ENCODE results near the gene SOX13.
"Not testable (repeated sequence)": the region's sequence is repeated elsewhere in the genome, so short reads cannot be mapped to it uniquely, and the experiment has no call there.

The SOX13 gene

DNA sequence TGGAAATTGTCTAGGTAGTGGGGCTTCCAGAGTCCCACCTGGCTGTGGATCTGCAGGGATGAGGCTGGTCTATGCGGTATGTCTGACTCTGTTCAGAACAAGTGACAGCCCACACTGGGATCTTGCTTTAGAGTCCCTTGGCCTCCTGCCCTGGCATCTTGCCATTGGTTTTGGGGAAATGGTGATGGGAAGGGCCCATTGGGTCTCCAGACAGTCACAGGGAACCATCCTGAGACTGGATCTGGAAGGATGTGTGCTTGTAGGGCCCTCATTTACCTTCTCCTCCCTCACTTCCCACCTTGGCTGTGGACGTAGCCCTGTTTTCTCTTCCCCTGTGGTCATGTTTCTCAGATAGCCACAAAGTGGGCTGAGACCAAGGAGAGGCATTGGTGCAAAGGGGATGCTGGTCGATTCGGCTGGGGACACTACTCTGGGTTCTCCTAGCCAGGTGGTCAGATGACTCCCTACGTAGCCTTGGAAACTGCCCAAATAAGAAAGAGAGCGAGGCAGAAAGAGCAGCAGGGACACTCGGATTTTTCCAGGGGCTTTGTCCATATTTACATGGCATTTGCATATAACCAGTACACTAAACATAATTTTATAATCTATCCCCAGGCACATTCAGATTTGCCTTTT is 15.1 kb downstream of the SOX13 start:
- no peak for DNase-seq (ENCODE audit: low read depth)

DNA sequence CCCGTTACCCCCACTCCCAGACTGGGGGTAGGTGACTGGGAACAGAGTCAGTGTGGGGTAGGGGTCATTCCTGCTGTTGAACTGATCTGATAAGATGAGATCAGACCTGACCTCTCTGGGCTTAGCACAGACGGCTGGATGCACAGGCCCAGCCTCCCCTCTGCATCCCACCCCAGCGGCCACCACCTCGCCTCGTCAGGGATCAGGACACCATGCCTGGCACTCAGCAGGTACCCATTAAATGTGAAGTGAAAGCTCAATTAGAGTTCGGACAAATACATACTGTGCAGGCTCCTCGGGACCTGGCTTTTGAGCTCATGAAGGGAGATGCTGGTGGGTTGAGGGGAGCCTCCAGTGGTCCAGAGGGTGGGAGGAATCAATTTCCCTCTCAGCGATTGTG is 15.7 kb downstream of the SOX13 start:
- no peak for DNase-seq (ENCODE audit: low read depth)

DNA sequence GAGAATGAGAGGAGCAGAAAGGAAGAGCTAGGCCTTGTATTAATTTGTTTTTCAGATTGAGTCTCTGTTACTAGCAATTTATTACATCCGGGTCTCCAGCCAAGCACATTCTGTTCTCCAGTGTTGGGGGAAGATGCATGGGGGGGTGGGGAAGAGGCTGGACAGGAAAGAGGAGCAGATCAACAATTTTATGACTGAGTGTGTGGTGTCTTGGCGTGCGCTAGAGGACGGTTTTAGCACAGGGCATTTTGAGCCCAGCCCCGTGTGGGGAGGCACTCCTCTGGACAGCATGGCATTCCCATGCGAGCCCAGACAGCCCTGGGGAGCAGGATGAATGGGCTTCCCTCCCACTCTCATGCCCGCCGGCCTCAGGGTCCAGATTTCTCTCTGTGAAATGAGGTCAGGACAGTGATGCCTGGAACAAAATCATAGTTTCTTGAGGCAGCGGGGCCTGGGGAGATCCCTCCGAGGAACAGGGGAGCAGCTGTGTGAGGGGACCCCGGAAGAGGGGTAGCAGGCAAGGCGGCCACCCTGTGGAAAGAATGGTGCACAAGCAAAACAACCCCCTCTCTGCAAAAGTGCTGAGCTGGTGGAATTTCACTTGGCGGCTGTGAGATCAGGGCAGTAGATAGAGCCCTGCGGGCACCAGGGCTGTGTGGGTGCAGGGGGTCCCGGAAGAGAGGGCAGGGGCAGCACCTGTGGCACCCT is 16.3 kb downstream of the SOX13 start:
- no peak for DNase-seq (ENCODE audit: low read depth)

DNA sequence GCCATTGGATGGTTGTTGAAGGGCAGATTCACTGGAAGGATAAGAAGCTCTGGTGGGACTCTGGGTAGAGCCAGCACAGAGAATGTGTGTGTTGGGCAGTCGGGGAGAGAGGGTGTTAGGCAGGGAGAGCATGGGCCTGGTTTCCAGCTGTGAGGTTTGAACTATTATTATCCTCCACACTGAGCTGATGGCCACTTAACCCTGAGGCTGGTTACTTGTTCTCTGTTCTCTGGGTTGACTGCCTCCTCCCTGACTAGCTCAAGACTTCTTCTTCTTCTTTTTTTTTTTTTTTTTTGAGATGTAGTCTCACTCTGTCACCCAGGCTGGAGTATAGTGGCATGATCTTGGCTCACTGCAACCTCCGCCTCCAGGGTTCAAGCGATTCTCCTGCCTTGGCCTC is 17.2 kb downstream of the SOX13 start:
- DNase-seq (ENCODE audit: low read depth), result not testable (repeated sequence)

DNA sequence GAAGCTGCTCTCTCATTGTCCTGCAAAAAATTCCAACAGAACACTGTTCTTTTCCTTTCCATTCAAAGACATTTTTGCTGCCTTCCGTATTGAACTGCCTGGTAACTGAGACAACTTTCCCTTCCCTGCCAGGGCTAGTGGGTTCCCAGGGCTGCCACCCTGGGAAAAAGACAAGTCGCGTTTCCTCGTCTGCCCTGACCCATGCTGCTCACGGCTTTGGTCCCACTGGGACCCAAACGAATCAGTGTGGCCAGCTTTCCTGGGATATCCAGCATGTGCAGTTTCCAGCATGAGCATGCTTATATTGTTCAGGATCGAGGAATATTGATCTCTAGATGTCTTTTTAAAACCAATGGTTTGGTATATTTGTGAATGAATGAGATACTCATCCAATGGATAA is 18.2 kb downstream of the SOX13 start:
- DNase-seq (ENCODE audit: low read depth), result no peak

DNA sequence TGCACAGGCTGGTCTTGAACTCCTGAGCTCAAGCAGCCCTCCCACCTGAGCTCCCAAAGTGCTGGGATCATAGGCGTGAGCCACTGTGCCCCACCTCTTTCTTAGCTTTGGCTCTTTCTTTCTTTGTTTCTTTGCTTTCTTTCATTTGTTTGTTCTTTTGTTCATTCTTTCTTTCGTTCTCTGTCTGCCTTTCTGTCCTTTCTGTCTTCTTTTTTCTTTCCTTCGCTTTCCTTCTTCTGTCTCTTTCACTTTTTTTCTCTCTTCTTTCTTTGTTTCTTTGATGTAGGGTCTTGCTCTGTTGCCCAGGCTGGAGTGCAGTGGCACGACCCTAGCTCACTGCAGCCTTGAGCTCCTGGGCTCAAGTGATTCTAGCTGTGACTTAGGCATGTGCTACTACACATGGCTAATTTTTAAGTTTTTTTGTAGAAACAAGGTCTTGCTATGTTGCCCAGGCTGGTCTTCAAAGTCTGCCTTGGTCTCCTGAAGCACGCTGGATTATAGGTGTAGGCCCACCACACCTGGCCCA is 18.9 kb downstream of the SOX13 start:
- DNase-seq (ENCODE audit: low read depth), result no peak

DNA sequence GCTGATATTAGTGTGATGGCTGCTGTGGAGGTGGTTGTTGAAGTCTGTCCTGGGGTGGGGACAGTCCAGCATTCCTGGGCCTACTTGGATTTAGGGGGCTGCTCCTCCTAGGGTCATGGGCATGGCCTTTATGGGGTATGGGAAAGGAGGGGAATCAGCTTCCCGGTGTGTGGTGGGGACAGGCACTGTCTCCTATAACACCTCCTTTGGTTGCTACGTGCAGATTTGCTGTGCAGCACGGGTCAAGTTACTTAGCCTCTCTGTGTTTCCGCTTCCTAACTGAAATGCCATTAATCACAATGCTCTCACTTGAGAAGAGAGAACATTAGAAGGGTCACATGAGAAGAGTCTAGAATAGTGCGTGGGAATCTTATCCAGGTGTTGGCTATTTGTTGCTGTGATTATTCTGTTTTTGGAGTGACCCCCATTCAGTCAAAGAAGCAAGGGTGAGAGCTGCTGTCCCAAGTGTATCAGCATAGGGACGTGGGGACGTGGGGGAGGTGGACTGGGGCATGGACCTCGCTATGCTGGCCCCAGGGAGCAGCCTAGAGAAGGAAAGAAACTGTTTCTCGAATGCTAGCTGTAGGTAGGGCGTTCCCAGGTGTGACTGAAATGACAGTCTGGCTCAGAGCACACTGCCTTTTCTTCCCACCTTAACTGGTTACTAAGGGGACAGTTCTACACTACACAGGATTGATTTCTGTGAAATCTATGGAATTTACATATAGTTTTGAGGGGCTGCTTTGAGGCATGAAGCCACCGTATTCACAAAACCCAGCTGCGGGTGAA is 19.9 kb downstream of the SOX13 start:
- no peak for DNase-seq (ENCODE audit: low read depth)

DNA sequence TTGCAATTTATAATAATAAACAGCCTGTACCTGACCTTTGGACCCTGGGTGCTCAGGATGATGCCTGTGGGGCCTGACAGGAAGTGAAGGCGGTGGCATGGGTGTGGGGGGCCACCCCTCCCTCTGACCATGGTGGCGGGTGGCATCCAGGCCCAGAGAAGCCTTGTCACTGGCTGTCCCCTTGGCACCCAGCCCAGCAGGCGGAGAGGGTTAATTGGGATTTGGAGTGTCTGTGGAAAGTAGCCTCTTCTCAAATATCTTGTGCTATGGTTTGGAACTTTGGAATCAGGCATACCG is 20.5 kb downstream of the SOX13 start:
- DNase-seq (ENCODE audit: low read depth), result no peak

DNA sequence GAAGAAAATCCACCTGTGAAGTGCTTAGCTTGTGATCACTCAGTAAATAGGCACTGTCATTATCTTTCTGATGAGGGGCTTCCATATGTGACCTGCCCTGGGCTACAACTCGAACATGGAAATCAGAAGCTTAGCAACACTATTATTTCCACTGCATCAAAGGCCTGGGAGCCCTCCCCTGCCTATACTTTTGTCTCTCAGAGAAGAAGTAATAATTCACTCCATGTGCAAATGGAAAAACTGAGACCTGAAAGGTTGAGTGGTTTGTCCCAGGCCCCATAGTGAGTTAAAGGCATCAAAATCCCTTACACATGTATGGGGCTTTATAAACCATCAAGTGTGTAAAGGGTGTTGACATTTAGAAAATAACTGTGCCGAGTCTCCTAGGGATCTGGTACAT is 20.9 kb downstream of the SOX13 start:
- DNase-seq (ENCODE audit: low read depth), result no peak

DNA sequence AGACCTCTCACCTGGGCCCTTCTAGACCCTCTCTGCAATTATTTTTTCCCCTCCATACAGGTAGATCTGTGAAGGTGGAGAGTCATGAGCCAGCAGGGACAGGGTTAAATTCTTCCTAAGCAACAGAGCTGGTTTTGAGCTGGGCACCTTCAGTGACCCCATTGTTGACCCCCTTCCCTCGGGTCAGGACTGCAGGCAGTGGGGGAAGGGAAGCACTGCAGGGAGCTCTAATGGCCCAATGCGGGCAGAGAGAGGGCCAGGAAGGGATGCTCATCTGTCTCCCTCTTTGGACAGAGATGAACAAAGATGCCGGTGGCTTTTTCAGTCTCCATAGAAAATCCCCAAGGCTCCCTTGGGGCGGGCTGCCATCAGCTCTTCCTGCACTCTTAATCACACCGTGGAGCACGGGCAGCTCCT is 21.4 kb downstream of the SOX13 start:
- DNase-seq (ENCODE audit: low read depth), result no peak

DNA sequence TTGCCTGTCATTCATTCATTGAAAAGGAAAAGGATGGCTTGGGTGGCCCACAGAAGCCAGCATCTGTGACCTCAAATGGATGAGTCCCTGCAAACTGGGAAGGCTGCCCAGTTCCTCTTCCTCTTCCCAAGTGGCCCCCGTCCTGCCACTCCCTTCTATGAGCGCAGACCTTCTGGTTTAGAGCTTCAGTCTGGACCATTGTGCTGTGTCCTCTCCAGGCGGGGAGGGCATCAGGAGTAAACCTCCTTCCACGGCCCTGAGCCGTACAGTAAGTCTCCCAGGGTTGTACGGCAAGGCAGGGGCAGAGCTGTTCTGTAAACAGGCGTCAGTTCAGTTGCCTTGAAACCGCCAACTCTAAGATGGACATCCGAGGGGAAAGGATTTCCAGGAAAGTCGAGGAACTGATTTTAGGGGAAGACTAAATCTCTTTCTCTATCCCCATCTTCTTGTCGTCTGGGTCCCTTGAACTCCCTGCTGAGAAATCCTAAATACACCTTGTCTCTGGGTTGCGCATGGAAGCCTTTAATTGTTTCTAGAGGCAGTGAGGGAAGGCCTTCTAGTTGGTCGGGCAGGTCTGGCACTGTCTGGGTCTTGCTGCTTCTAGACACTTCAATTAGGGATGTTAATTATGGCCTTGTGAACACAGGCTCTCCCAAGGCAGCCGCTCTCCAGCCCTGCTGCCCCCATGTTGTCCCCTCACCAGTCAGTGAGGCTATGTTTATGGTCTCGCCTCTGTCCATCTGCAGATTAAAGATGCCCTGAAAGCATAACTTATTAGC is 22.1 kb downstream of the SOX13 start:
- DNase-seq (ENCODE audit: low read depth), result no peak

DNA sequence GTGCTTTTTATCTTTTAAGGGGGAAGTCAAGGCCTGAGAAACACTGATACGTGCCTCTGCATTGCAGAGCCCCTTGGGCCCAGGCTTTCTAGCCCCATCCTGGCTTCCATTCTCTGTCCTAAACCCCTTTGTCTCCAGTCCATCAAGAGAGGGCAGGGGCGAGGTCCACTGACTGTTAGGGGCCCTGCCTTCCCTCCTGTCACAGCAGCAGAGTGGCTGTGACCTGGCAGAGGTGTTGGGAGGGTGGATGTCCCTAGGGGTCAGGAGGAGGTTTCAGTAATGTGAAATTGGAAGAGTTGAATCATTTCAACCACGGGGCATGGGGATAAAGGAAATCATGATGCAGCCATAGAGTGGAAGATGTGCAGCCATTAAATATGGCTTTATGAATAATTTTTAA is 24.0 kb downstream of the SOX13 start:
- DNase-seq (ENCODE audit: low read depth), result no peak

DNA sequence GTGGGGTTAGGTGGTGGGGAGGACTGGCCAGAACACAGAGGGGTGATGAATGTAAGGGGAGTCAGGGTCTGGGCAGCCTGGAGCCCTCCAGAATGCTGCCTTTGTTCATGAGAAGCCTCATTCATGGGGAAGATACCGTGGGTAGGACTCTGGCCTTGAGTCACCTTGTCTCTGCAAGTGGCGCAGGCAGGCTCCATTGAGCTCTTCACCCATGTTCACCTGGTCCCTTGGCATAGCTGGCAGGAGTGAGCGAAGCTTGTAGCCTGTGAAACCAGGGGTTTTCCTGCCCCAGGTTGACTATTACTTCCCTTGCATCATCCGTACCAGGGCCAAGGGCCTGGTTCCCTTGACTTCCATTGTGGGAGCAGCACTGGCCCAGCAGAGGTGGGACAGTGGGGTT is 25.8 kb downstream of the SOX13 start:
- no peak for DNase-seq (ENCODE audit: low read depth)

DNA sequence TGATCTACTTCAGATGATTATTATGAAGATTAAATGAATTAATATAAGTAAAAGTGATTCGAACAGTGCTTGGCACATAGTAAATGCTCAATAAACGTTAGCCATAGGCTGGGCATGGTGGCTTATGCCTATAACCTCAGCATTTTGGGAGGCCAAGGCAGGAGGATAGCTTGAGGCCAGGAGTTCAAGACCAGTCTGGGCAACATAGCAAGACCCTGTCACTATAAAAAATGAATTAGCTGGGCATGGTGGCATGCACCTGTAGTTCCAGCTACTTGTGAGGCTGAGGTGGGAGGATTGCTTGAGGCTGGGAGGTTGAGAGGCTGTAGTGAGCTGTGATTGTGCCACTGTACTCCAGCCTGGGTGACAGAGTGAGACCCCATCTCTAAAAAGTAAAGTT is 26.8 kb downstream of the SOX13 start:
- not testable (repeated sequence) for DNase-seq (ENCODE audit: low read depth)

DNA sequence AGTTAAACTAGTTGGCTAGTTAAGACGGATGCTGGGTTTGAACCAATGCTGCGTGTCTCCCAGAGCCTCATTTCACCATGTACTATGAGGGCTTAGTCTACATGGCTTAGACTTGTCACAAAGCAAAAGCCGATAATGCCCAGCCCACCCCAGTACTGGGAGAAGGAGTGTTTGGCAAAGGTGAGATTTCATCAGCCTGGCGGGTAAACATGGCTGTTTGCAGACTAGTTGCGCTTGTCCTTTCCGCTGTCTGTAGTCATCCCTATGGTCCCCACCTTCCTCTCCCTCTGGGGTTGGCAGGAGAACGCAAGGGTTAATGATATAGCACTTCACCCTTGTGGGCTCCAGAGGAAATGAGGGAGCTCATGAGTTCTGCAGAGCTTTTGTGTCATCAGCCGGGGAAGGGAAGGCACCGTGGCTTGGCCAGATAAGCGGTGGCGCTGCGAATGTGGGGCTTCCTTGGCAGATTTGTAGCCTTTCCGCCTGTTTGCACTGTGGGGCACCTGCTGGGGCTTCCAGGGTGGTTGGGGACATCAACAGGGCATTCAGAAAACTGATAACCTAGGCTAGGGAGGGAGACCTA is 29.2 kb downstream of the SOX13 start:
- no peak for DNase-seq (ENCODE audit: low read depth)

DNA sequence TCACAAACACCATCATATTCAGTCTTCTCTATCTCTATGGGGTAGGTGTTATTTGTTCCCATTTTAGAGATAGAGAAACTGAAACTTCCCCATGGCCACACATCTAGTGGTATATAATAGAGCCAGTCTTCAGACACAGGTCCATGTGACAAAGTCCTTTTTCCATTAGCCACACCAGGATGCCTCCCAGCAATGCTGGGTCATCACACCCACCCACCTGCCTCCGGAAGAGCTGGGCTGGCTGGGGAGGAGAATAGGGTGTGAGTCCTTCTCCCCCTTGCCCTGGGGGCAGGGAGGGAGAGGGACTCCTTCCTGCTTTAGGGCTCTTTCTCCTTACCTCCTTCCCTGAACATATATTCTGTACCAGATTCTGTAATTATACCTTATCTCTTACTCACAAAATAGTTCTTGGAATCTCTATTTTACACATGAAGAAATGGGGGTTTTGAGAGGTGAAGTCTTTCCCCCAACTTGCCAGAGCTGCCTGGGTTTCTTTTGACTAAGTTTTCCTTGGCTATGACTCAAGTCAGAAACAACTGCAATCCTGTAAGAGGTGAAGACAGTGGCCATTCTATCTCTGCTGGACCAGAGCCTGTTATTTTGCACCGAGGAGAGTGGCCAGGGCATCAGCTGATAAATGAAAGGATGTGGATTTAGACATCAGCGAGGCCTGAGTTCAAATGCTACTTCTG is 30.0 kb downstream of the SOX13 start:
- no peak for DNase-seq (ENCODE audit: low read depth)

DNA sequence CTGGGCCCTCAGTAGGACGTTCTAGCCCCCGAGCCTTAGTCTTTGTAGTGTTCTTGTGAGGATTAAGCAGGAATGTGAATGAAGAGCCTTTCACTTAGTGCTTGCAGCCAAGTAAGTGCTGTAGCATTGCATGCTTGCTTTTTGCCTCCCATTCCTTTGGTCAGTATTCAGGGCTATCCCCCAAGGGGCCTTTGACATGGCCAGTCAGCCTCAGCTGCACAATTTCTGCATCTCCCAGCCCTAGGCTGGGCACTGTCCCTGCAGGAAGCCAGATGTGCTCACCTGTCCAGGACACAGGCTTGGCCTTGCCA is 30.5 kb downstream of the SOX13 start:
- no peak for DNase-seq (ENCODE audit: low read depth)

DNA sequence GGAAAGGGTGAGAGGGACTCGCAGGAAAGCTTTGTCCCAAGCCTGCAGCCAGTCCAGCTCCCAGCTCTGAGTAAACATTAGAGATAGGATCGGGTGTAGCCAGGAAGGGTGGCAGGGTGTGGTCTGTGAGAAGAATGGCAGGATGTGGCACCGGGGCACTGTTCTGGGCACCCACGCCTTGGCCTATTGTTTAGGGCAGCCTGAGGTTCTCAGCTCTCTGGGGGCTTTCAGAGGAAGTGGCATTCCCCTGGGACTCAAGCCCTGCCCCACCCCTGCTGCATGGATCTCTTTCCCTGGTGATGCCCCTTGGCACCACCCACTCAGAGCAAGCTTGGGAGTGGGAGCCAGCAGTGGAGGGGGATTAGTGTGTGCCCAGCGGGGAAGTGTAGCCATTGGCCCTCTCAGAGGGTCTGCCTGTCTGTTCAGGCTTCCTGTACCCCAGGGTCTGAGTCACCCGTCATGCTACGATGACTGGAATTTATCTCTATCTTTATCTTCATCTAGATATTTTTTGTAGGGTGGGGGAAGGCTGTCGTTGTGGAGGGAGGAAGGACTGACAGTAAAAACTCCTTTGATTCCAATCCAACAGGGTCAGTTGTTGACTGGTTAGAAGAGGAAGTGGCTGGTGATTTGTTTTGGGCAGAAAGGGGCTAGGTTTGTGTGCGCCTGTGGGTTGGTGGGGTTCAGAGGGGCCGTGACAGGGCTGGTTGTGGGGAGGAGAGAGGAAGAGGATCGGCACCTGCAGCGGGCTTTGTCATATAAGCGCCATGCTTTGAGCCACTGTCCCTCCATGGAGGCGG is 31.6 kb downstream of the SOX13 start:
- DNase-seq (ENCODE audit: low read depth), result no peak

DNA sequence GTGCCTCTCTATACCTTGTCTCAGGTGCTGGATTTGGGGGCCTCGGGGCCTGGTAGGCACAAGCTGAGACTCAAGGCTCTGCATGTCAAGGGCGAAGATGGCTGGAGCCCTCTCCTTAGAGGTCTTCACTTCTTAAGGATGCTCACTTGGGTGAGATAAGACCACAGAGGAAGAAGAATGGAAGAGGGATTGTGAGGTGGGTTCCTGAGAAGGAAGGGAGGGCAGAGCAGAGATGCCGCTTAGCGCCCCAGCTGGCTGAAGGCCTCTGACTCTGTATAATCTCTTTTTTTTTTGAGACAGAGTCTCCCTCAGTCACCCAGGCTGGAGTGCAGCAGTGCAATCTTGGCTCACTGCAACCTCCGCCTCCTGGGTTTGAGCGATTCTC is 32.2 kb downstream of the SOX13 start:
- DNase-seq (ENCODE audit: low read depth), result no peak

DNA sequence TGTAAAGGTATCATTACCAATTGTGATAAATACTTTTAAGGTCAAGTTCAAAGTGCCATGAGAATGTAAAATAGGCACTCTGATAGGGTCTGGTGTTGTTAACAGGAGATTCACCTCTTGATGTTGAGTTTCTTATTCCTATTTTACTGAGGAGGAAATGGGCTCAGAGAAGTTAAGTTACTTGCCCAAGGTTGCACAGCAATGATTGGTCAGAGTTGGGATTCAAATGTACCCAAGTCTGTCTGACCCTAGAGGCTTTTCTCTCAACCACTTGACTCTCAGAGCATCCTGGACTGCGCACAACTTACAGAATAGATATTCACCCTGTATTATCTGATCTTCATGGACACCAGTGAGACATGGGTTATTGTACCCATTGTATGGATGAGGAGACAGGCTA is 33.9 kb downstream of the SOX13 start:
- DNase-seq (ENCODE audit: low read depth), result no peak

DNA sequence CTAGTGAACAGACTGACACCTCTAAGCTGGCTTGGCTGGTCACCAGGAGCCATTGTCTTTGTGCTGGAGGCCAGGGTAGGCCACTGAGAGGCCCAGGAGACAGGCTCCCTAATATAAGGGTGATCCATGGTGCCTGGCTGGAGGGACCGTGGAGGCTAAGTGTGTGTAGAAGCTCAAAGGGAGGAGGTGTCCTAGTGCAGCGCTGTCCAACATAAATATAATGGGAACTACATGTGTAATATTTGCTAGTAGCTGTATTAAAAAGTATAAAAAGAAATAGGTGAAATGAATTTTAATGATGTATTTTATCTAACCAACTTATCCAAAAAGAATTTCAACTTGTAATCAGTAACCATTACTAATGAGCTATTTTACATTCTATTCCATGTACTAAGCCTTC is 35.0 kb downstream of the SOX13 start:
- DNase-seq (ENCODE audit: low read depth), result no peak
